Neural progenitor cell (in vitro differentiated cells): Measurements from ENCODE around the gene ACSS3.

Experiments used
- CTCF ChIP-seq: fragments of 200-600 bp; sonication (generic); IDR thresholded peaks from 2 replicates; pipeline ENCODE4 v1.5.1; 2017; ENCODE audit warnings: antibody characterized with exemption, mild to moderate bottlenecking
- EZH2 ChIP-seq: fragments of 200-600 bp; sonication (generic); IDR thresholded peaks from 2 replicates; pipeline ENCODE4 v1.6.1; 2017; ENCODE audit warnings: antibody characterized with exemption, mild to moderate bottlenecking, moderate library complexity
- EZH2phosphoT487 ChIP-seq: fragments of 200-600 bp; sonication (generic); IDR thresholded peaks from 2 replicates; pipeline ENCODE4 v1.6.1; 2017; ENCODE audit warnings: antibody characterized with exemption

DNA sequence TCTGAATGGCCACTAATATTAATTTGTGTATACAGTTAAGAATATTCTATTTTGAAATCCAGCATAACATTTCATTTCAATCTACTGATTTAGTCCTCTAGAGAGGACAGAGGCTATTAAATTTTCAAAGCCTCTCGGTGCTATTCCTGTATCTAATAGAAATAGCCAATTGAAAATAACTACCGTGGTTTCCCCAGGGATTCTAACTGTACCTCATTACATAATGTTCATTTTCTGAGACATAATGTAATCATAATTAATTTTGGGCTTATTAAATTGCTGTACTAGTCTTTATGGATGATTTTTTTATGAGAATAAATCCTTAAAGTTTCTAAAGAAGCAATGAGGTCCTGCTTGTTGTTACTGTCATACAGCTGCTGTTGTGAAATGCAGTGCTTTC is 38.6 kb upstream of the ACSS3 start:
- no peak for TF ChIP-seq EZH2
- TF ChIP-seq CTCF: no peak
- TF ChIP-seq EZH2phosphoT487: no peak
